ENCODE data around the gene DDIT4L. TPM values are rescaled to one million over a fixed set of nuclear protein-coding genes. Genes with fewer than 3 reads are reported as not detected.

The DDIT4L gene
- total and polyA plus RNA-seq, 10 of the 15 experiments (the other 5 are each of a cell fraction or from before 2014, with no cell fraction given), result 0.02 to 0.08 TPM; not detected in 8

- 0% methylated on average over 2 of the region's 2 CpGs for WGBS (ENCODE audit: insufficient coverage, insufficient replicate concordance, low lambda C conversion rate, missing lambda C conversion rate)
- ChIA-PET CTCF (interaction anchor here (0.8 kb wide), 1 partner anchor 8 kb away, joined by 3 read pairs; no protein-coding TSS in a partner anchor), POLR2A (no interaction called here), SMC1A (ENCODE audit: uncharacterized antibody, unreplicated experiment) (interaction anchor here (1.1 kb wide), 1 partner anchor 64 kb away, joined by 3 read pairs; no protein-coding TSS in a partner anchor), RAD21 (ENCODE audit: unreplicated experiment) (no interaction called here)
- Histone ChIP-seq H3K4me1 (ENCODE audit: control insufficient read depth, insufficient read depth, low read length) (no peaks in the 10 kb centered on the region), H3K79me2 (ENCODE audit: control insufficient read depth, insufficient read depth, low read length) (no peaks in the 10 kb centered on the region), H3K4me2 (ENCODE audit: control insufficient read depth, insufficient read depth) (no peak overlapping the region), H2AFZ (ENCODE audit: control insufficient read depth, low read depth, low read length) (no peak overlapping the region), H4K20me1 (ENCODE audit: control insufficient read depth, insufficient read depth) (no peaks in the 10 kb centered on the region), H3K9me3 (replicated peaks; ENCODE audit: control insufficient read depth, insufficient read depth, low read length) (no peaks in the 10 kb centered on the region), H3K27ac (ENCODE audit: control insufficient read depth, insufficient read depth) (no peak overlapping the region), H3K4me3 (no peak overlapping the region), H3K27me3 (replicated peaks in 1 of 2; ENCODE audit: control insufficient read depth in 2 of 2, insufficient read depth in 2 of 2, low read length in 1 of 2) (peaks cover 3% of the 10 kb centered on the region in 2 experiments), H3K9ac (ENCODE audit: control insufficient read depth, insufficient read depth, low read length) (no peak overlapping the region), H3K36me3 (ENCODE audit: control insufficient read depth in 2 of 2, insufficient read depth in 2 of 2, low read length in 1 of 2) (no peaks in the 10 kb centered on the region)
- intact Hi-C loops (cut with micrococcal nuclease; ENCODE audit: unreplicated experiment) (no loop called here), in situ Hi-C loops (cut with MboI) (no loop called here)
- ATAC-seq (no peak), DNase-seq (ENCODE audit: low read depth, low spot score) (no peak), FAIRE-seq (no peak)
- TF ChIP-seq CHD2 (IDR thresholded peaks at IDR 0.05; ENCODE audit: borderline replicate concordance, low read depth, low read length) (no peak), CEBPZ (IDR thresholded peaks at IDR 0.05; ENCODE audit: low read depth, low read length) (no peak), KAT2A (conservative IDR thresholded peaks at IDR 0.05; ENCODE audit: control insufficient read depth, low read depth, low read length) (no peak), ASH2L (IDR thresholded peaks at IDR 0.05; ENCODE audit: borderline replicate concordance, low read depth) (no peak), HDGF (IDR thresholded peaks at IDR 0.05) (no peak), NFIC (IDR thresholded peaks at IDR 0.05; ENCODE audit: low read depth, low read length) (no peak), IRF5 (IDR thresholded peaks at IDR 0.05; ENCODE audit: borderline replicate concordance) (no peak), SUPT20H (IDR thresholded peaks at IDR 0.05; ENCODE audit: borderline replicate concordance, control insufficient read depth, low read depth, low read length) (no peak), ZBED1 (IDR thresholded peaks at IDR 0.05; ENCODE audit: borderline replicate concordance) (no peak)
- no TSS peak for BruUV-seq (replicated peaks)
Observed at GRCh38 chr4:100184787-100185186, 5.5 kb downstream of the DDIT4L start.
